ENCODE data around the gene FAM110C.

GRCh38 chr2:46471-47345, at the start of gene FAM110C:
- TF ChIP-seq CTCF (IDR thresholded peaks at IDR 0.05; ENCODE audit: poor library complexity, severe bottlenecking) (no peak), EZH2 (IDR thresholded peaks at IDR 0.05; ENCODE audit: borderline replicate concordance, insufficient read depth, low read length, poor library complexity, severe bottlenecking) (peak; percentile 23), REST (IDR thresholded peaks at IDR 0.05; ENCODE audit: borderline replicate concordance) (no peak), POLR2AphosphoS5 (IDR thresholded peaks at IDR 0.05) (no peak), MXI1 (conservative IDR thresholded peaks at IDR 0.05; ENCODE audit: poor library complexity, severe bottlenecking) (no peak)

Measured in neural cell (in vitro differentiated cells).